HCT116 (cell line): ENCODE data around the gene SKIC8. TPM values are rescaled to one million over a fixed set of nuclear protein-coding genes. Genes with fewer than 3 reads are reported as not detected.

Source experiments
- ATAC-seq: fragments of 200-7000 bp; cut with Tn5 transposase; 2 replicates; pipeline ENCODE4 v1.9.1; 2020; ENCODE audit warnings: mild to moderate bottlenecking, moderate library complexity
- BruUV-seq: library from RNA; stranded (reverse); fragments of 400-500 nt; replicated peaks from 2 replicates; lab custom pipeline; 2021; lab: Mats Ljungman, UMichigan
- CTCF ChIA-PET: fragments of 300-600 bp; sonication (Branson Sonifier 250); formaldehyde crosslinking; loops from one replicate; lab custom pipeline; 2021; ENCODE audit warnings: antibody characterized with exemption; lab: Charles Lee
- POLR2A ChIA-PET: fragments of 300-600, 350-600 bp; sonication (Branson Sonifier 250); formaldehyde crosslinking; loops from one replicate; lab custom pipeline; 2021; ENCODE audit warnings: antibody characterized with exemption; lab: Charles Lee
- RAD21 ChIA-PET, 2 experiments: fragments of 300-600 bp; sonication (Branson Sonifier 250); formaldehyde crosslinking; loops; one replicate each; lab custom pipeline; 2023; ENCODE audit warnings: low total read pairs in 2 of 2; ENCODE audit not compliant: uncharacterized antibody in 2 of 2, unreplicated experiment in 2 of 2, low non-redundant PET in 1 of 2; lab: Charles Lee
- DNase-seq: peaks from one replicate; pipeline ENCODE4 v3.0.0-alpha.2; 2010; ENCODE audit warnings: low read depth, low spot score
- H2AFZ ChIP-seq: fragments of 200-600 bp; shearing (Covaris generic), sonication (generic); 2 replicates; pipeline ENCODE4 v1.6.1; 2017; ENCODE audit warnings: low read depth, mixed run types, mixed read lengths, antibody characterized with exemption, low read length; ENCODE audit not compliant: poor library complexity, severe bottlenecking
- H3K27ac ChIP-seq: 2 replicates; pipeline ENCODE4 v1.5.1; 2012; ENCODE audit warnings: low read depth, low read length
- H3K27me3 ChIP-seq: fragments of 200-600 bp; sonication (generic); 2 replicates; pipeline ENCODE4 v1.6.1; 2016; ENCODE audit warnings: mixed run types, low read length, mixed read lengths; ENCODE audit not compliant: insufficient read depth
- H3K36me3 ChIP-seq, 2 experiments: fragments of 200-500 bp in 1 of 2; fragments of 200-600 bp in 1 of 2; sonication (Bioruptor generic) in 1 of 2; sonication (generic) in 1 of 2; 2 replicates each; pipeline versions ENCODE4 v1.5.1 to v1.6.1; 2014 to 2016; ENCODE audit warnings: low read length in 2 of 2, inconsistent platforms in 1 of 2, mixed read lengths in 1 of 2, mixed run types in 1 of 2; ENCODE audit not compliant: insufficient read depth in 2 of 2, control insufficient read depth in 1 of 2
- H3K4me1 ChIP-seq, 2 experiments: fragments of 200-600 bp in 1 of 2; sonication (generic) in 1 of 2; 2 replicates each; pipeline versions ENCODE4 v1.5.1 to v1.6.1; 2012 to 2017; ENCODE audit warnings: low read length in 2 of 2, inconsistent platforms in 1 of 2, mild to moderate bottlenecking in 1 of 2, mixed read lengths in 1 of 2, mixed run types in 1 of 2, moderate library complexity in 1 of 2; ENCODE audit not compliant: insufficient read depth in 2 of 2, control insufficient read depth in 1 of 2
- H3K4me2 ChIP-seq: fragments of 200-600 bp; sonication (generic); 2 replicates; pipeline ENCODE4 v1.6.1; 2017; ENCODE audit warnings: mixed run types, low read length, mixed read lengths
- H3K4me3 ChIP-seq, 2 experiments: fragments of 200-600 bp in 1 of 2; sonication (generic) in 1 of 2; replicated peaks in 1 of 2; 2 replicates each; pipeline ENCODE4 v1.5.1; 2011 to 2016; ENCODE audit warnings: low read length in 2 of 2, control low read depth in 1 of 2, low read depth in 1 of 2, mild to moderate bottlenecking in 1 of 2, mixed read lengths in 1 of 2, mixed run types in 1 of 2
- H3K79me2 ChIP-seq: fragments of 200-600 bp; sonication (generic); 2 replicates; pipeline ENCODE4 v1.6.1; 2017; ENCODE audit warnings: mild to moderate bottlenecking, mixed run types, low read length, moderate library complexity, mixed read lengths; ENCODE audit not compliant: insufficient read depth
- H3K9ac ChIP-seq: fragments of 200-600 bp; sonication (generic); 2 replicates; pipeline ENCODE4 v1.6.1; 2016; ENCODE audit warnings: low read length, mixed read lengths
- H3K9me2 ChIP-seq: fragments of 200-600 bp; sonication (generic), shearing (Covaris generic); 2 replicates; pipeline ENCODE4 v1.6.1; 2017; ENCODE audit warnings: mixed run types, mild to moderate bottlenecking, moderate library complexity; ENCODE audit not compliant: insufficient read depth
- H3K9me3 ChIP-seq, 2 experiments: fragments of 200-500 bp in 1 of 2; fragments of 200-600 bp in 1 of 2; sonication (Bioruptor generic) in 1 of 2; sonication (generic) in 1 of 2; 2 replicates each; pipeline ENCODE4 v1.6.1; 2014 to 2017; ENCODE audit warnings: low read length in 2 of 2, mixed read lengths in 2 of 2, inconsistent platforms in 1 of 2, low read depth in 1 of 2, mild to moderate bottlenecking in 1 of 2, mixed run types in 1 of 2, moderate library complexity in 1 of 2; ENCODE audit not compliant: control insufficient read depth in 1 of 2, insufficient read depth in 1 of 2
- H4K20me1 ChIP-seq: fragments of 200-600 bp; sonication (generic), shearing (Covaris generic); 2 replicates; pipeline ENCODE4 v1.6.1; 2017; ENCODE audit warnings: mixed run types, mild to moderate bottlenecking, moderate library complexity; ENCODE audit not compliant: insufficient read depth
- CBX3 ChIP-seq: IDR thresholded peaks from 2 replicates; pipeline ENCODE4 v1.6.1; 2012; ENCODE audit warnings: low read depth
- CTCF ChIP-seq, 3 experiments: fragments of 200-600 bp in 1 of 3; sonication (generic) in 1 of 3; IDR thresholded peaks in 2 of 3; conservative IDR thresholded peaks in 1 of 3; 2 replicates each; pipeline ENCODE4 v1.5.1; 2012 to 2017; ENCODE audit warnings: low read depth in 2 of 3, low read length in 2 of 3, antibody characterized with exemption in 1 of 3, borderline replicate concordance in 1 of 3, control low read depth in 1 of 3, mild to moderate bottlenecking in 1 of 3, mixed read lengths in 1 of 3, mixed run types in 1 of 3, moderate library complexity in 1 of 3; ENCODE audit not compliant: insufficient read depth in 1 of 3
- EGR1 ChIP-seq: IDR thresholded peaks from 2 replicates; pipeline ENCODE4 v1.6.1; 2012; ENCODE audit warnings: low read depth
- ELF1 ChIP-seq: IDR thresholded peaks from 2 replicates; pipeline ENCODE4 v1.6.1; 2012; ENCODE audit warnings: low read depth, borderline replicate concordance
- EZH2 ChIP-seq: fragments of 200-600 bp; sonication (generic); IDR thresholded peaks from 2 replicates; pipeline ENCODE4 v1.6.1; 2017; ENCODE audit warnings: antibody characterized with exemption, mixed run types
- EZH2phosphoT487 ChIP-seq: fragments of 200-600 bp; IDR thresholded peaks from 2 replicates; pipeline ENCODE4 v1.6.1; 2018; ENCODE audit warnings: antibody characterized with exemption, borderline replicate concordance
- FOSL1 ChIP-seq: IDR thresholded peaks from 2 replicates; pipeline ENCODE4 v1.6.1; 2012; ENCODE audit warnings: low read depth
- MAX ChIP-seq: IDR thresholded peaks from 2 replicates; pipeline ENCODE4 v1.6.1; 2012
- POLR2A ChIP-seq: IDR thresholded peaks from 2 replicates; pipeline ENCODE4 v1.7.0; 2011; ENCODE audit warnings: borderline replicate concordance; ENCODE audit not compliant: insufficient read depth, insufficient read length; ENCODE audit errors: extremely low read depth
- POLR2AphosphoS5 ChIP-seq: IDR thresholded peaks from 2 replicates; pipeline ENCODE4 v1.6.1; 2011; ENCODE audit warnings: mild to moderate bottlenecking, low read depth, low read length, moderate library complexity
- RAD21 ChIP-seq: IDR thresholded peaks from 2 replicates; pipeline ENCODE4 v1.6.1; 2012; ENCODE audit warnings: low read depth, mild to moderate bottlenecking
- SIN3A ChIP-seq: IDR thresholded peaks from 2 replicates; pipeline ENCODE4 v1.6.1; 2012; ENCODE audit warnings: low read depth
- TCF7L2 ChIP-seq: IDR thresholded peaks from 2 replicates; pipeline ENCODE4 v1.7.0; 2011; ENCODE audit warnings: borderline replicate concordance, inconsistent platforms; ENCODE audit not compliant: insufficient read depth, insufficient read length; ENCODE audit errors: extremely low read depth
- YY1 ChIP-seq: IDR thresholded peaks from 2 replicates; pipeline ENCODE4 v1.6.1; 2011; ENCODE audit warnings: low read length, low read depth, moderate library complexity, mild to moderate bottlenecking; ENCODE audit not compliant: insufficient replicate concordance; ENCODE audit errors: extremely low read depth
- ZFX ChIP-seq: fragments of 450-650 bp; IDR thresholded peaks from 2 replicates; pipeline ENCODE4 v1.6.1; 2017
- ZNF274 ChIP-seq: fragments of 200-500 bp; sonication (Bioruptor generic); IDR thresholded peaks from 2 replicates; pipeline ENCODE4 v1.6.1; 2014; ENCODE audit warnings: mild to moderate bottlenecking, low read depth, low read length, inconsistent platforms
- intact Hi-C: fragments of 100-400 bp; cut with micrococcal nuclease; formaldehyde crosslinking; loops from 2 replicates; pipeline ENCODE4 v1.10.0; 2022
- total RNA-seq: library from RNA; stranded (reverse); gene quantifications from one replicate; pipeline ENCODE4 v1.2.1, GENCODE V29; 2021; ENCODE audit not compliant: unreplicated experiment

Gene SKIC8
- total RNA-seq, 1 experiment from 2014 or later, result 57.1 TPM

- peaks cover 0 to 4% of the 10 kb centered on the region in 2 experiments; a peak in 1 of 4 replicates for H3K4me1 ChIP-seq
- ChIA-PET POLR2A (no interaction called here), RAD21 (no interaction called here), CTCF (no interaction called here)
- no peaks in the 10 kb centered on the region for H3K9me2 ChIP-seq
- no peak overlapping the region for H3K9ac ChIP-seq
- no TSS peak for BruUV-seq
- H3K36me3 ChIP-seq, result no peaks in the 10 kb centered on the region
- no peak overlapping the region for H3K4me2 ChIP-seq
- no peak for TF ChIP-seq FOSL1
- DNase-seq (no peak), ATAC-seq (no peak)
- intact Hi-C loops, result no loop called here
- H2AFZ ChIP-seq, result no peak overlapping the region
- no peak overlapping the region for H3K27ac ChIP-seq
- no peaks in the 10 kb centered on the region for H3K9me3 ChIP-seq
- H3K4me3 ChIP-seq, result no peak overlapping the region
- H4K20me1 ChIP-seq, result no peaks in the 10 kb centered on the region
- H3K79me2 ChIP-seq, result no peaks in the 10 kb centered on the region
- no peaks in the 10 kb centered on the region for H3K27me3 ChIP-seq
Observed at GRCh38 chr15:78327466-78327865, 28.1 kb upstream of the SKIC8 start.

- Histone ChIP-seq H3K9me2 (no peaks in the 10 kb centered on the region), H3K79me2 (no peaks in the 10 kb centered on the region), H3K27ac (no peak overlapping the region), H3K4me2 (no peak overlapping the region), H3K36me3 (no peaks in the 10 kb centered on the region), H3K4me3 (no peak overlapping the region), H3K9me3 (no peaks in the 10 kb centered on the region), H3K9ac (no peak overlapping the region), H3K27me3 (no peaks in the 10 kb centered on the region), H2AFZ (no peak overlapping the region), H3K4me1 (peaks cover 0 to 4% of the 10 kb centered on the region in 2 experiments; a peak in 1 of 4 replicates), H4K20me1 (no peaks in the 10 kb centered on the region)
- RAD21 ChIA-PET, result no interaction called here
- POLR2A ChIA-PET, result no interaction called here
- CTCF ChIA-PET, result no interaction called here
- DNase-seq (no peak), ATAC-seq (peak; percentile 38; the same call in 1 of the 2 replicates)
- intact Hi-C loops, result no loop called here
- BruUV-seq, result no TSS peak
- TF ChIP-seq EZH2, result no peak
- TF ChIP-seq YY1, result no peak
- no peak for TF ChIP-seq EGR1
- TF ChIP-seq CBX3, result no peak
- TF ChIP-seq ZFX, result no peak
- no peak for TF ChIP-seq POLR2A
- TF ChIP-seq CTCF (IDR thresholded peaks at IDR 0.05 in 2 of 3, conservative IDR thresholded peaks at IDR 0.05 in 1 of 3; ENCODE audit: borderline replicate concordance in 1 of 3, insufficient read depth in 1 of 3, low read depth in 2 of 3, low read length in 2 of 3), result no peak
- no peak for TF ChIP-seq ELF1
- no peak for TF ChIP-seq POLR2AphosphoS5
- TF ChIP-seq RAD21, result no peak; the same call in 1 of the 2 replicates
- no peak for TF ChIP-seq MAX
- TF ChIP-seq TCF7L2, result no peak
- no peak for TF ChIP-seq SIN3A
- TF ChIP-seq EZH2phosphoT487, result no peak
- no peak for TF ChIP-seq FOSL1
- no peak for TF ChIP-seq ZNF274
Observed at GRCh38 chr15:78325092-78325843, 25.9 kb upstream of the SKIC8 start.
